ENCODE data around the gene ALPI.

- TF ChIP-seq POLR2AphosphoS5 (IDR thresholded peaks at IDR 0.05; ENCODE audit: low read depth, low read length) (no peak), REST (IDR thresholded peaks at IDR 0.05; ENCODE audit: insufficient read depth in 1 of 2, low read depth in 2 of 2, low read length in 1 of 2) (no peak)
- TF ChIP-seq, protein P1, sequence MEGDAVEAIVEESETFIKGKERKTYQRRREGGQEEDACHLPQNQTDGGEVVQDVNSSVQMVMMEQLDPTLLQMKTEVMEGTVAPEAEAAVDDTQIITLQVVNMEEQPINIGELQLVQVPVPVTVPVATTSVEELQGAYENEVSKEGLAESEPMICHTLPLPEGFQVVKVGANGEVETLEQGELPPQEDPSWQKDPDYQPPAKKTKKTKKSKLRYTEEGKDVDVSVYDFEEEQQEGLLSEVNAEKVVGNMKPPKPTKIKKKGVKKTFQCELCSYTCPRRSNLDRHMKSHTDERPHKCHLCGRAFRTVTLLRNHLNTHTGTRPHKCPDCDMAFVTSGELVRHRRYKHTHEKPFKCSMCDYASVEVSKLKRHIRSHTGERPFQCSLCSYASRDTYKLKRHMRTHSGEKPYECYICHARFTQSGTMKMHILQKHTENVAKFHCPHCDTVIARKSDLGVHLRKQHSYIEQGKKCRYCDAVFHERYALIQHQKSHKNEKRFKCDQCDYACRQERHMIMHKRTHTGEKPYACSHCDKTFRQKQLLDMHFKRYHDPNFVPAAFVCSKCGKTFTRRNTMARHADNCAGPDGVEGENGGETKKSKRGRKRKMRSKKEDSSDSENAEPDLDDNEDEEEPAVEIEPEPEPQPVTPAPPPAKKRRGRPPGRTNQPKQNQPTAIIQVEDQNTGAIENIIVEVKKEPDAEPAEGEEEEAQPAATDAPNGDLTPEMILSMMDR (IDR thresholded peaks at IDR 0.05), result no peak
Observed at GRCh38 chr2:232448304-232448690, 7.7 kb upstream of the ALPI start.
